HCT116 (cell line): Measurements from ENCODE around the gene SYNGR3. TPM values are rescaled to one million over a fixed set of nuclear protein-coding genes. Genes with fewer than 3 reads are reported as not detected.
A peak's percentile ranks its signal among the peaks of the same experiment; 100 is the strongest.

Source experiments
- ATAC-seq: fragments of 200-7000 bp; cut with Tn5 transposase; 2 replicates; pipeline ENCODE4 v1.9.1; 2020; ENCODE audit warnings: mild to moderate bottlenecking, moderate library complexity
- BruUV-seq: library from RNA; stranded (reverse); fragments of 400-500 nt; replicated peaks from 2 replicates; lab custom pipeline; 2021; lab: Mats Ljungman, UMichigan
- CTCF ChIA-PET: fragments of 300-600 bp; sonication (Branson Sonifier 250); formaldehyde crosslinking; loops from one replicate; lab custom pipeline; 2021; ENCODE audit warnings: antibody characterized with exemption; lab: Charles Lee
- POLR2A ChIA-PET: fragments of 300-600, 350-600 bp; sonication (Branson Sonifier 250); formaldehyde crosslinking; loops from one replicate; lab custom pipeline; 2021; ENCODE audit warnings: antibody characterized with exemption; lab: Charles Lee
- RAD21 ChIA-PET, 2 experiments: fragments of 300-600 bp; sonication (Branson Sonifier 250); formaldehyde crosslinking; loops; one replicate each; lab custom pipeline; 2023; ENCODE audit warnings: low total read pairs in 2 of 2; ENCODE audit not compliant: uncharacterized antibody in 2 of 2, unreplicated experiment in 2 of 2, low non-redundant PET in 1 of 2; lab: Charles Lee
- DNase-seq: peaks from one replicate; pipeline ENCODE4 v3.0.0-alpha.2; 2010; ENCODE audit warnings: low read depth, low spot score
- H2AFZ ChIP-seq: fragments of 200-600 bp; shearing (Covaris generic), sonication (generic); 2 replicates; pipeline ENCODE4 v1.6.1; 2017; ENCODE audit warnings: low read depth, mixed run types, mixed read lengths, antibody characterized with exemption, low read length; ENCODE audit not compliant: poor library complexity, severe bottlenecking
- H3K27ac ChIP-seq: 2 replicates; pipeline ENCODE4 v1.5.1; 2012; ENCODE audit warnings: low read depth, low read length
- H3K27me3 ChIP-seq: fragments of 200-600 bp; sonication (generic); 2 replicates; pipeline ENCODE4 v1.6.1; 2016; ENCODE audit warnings: mixed run types, low read length, mixed read lengths; ENCODE audit not compliant: insufficient read depth
- H3K36me3 ChIP-seq, 2 experiments: fragments of 200-500 bp in 1 of 2; fragments of 200-600 bp in 1 of 2; sonication (Bioruptor generic) in 1 of 2; sonication (generic) in 1 of 2; 2 replicates each; pipeline versions ENCODE4 v1.5.1 to v1.6.1; 2014 to 2016; ENCODE audit warnings: low read length in 2 of 2, inconsistent platforms in 1 of 2, mixed read lengths in 1 of 2, mixed run types in 1 of 2; ENCODE audit not compliant: insufficient read depth in 2 of 2, control insufficient read depth in 1 of 2
- H3K4me1 ChIP-seq, 2 experiments: fragments of 200-600 bp in 1 of 2; sonication (generic) in 1 of 2; 2 replicates each; pipeline versions ENCODE4 v1.5.1 to v1.6.1; 2012 to 2017; ENCODE audit warnings: low read length in 2 of 2, inconsistent platforms in 1 of 2, mild to moderate bottlenecking in 1 of 2, mixed read lengths in 1 of 2, mixed run types in 1 of 2, moderate library complexity in 1 of 2; ENCODE audit not compliant: insufficient read depth in 2 of 2, control insufficient read depth in 1 of 2
- H3K4me2 ChIP-seq: fragments of 200-600 bp; sonication (generic); 2 replicates; pipeline ENCODE4 v1.6.1; 2017; ENCODE audit warnings: mixed run types, low read length, mixed read lengths
- H3K4me3 ChIP-seq, 2 experiments: fragments of 200-600 bp in 1 of 2; sonication (generic) in 1 of 2; replicated peaks in 1 of 2; 2 replicates each; pipeline ENCODE4 v1.5.1; 2011 to 2016; ENCODE audit warnings: low read length in 2 of 2, control low read depth in 1 of 2, low read depth in 1 of 2, mild to moderate bottlenecking in 1 of 2, mixed read lengths in 1 of 2, mixed run types in 1 of 2
- H3K79me2 ChIP-seq: fragments of 200-600 bp; sonication (generic); 2 replicates; pipeline ENCODE4 v1.6.1; 2017; ENCODE audit warnings: mild to moderate bottlenecking, mixed run types, low read length, moderate library complexity, mixed read lengths; ENCODE audit not compliant: insufficient read depth
- H3K9ac ChIP-seq: fragments of 200-600 bp; sonication (generic); 2 replicates; pipeline ENCODE4 v1.6.1; 2016; ENCODE audit warnings: low read length, mixed read lengths
- H3K9me2 ChIP-seq: fragments of 200-600 bp; sonication (generic), shearing (Covaris generic); 2 replicates; pipeline ENCODE4 v1.6.1; 2017; ENCODE audit warnings: mixed run types, mild to moderate bottlenecking, moderate library complexity; ENCODE audit not compliant: insufficient read depth
- H3K9me3 ChIP-seq, 2 experiments: fragments of 200-500 bp in 1 of 2; fragments of 200-600 bp in 1 of 2; sonication (Bioruptor generic) in 1 of 2; sonication (generic) in 1 of 2; 2 replicates each; pipeline ENCODE4 v1.6.1; 2014 to 2017; ENCODE audit warnings: low read length in 2 of 2, mixed read lengths in 2 of 2, inconsistent platforms in 1 of 2, low read depth in 1 of 2, mild to moderate bottlenecking in 1 of 2, mixed run types in 1 of 2, moderate library complexity in 1 of 2; ENCODE audit not compliant: control insufficient read depth in 1 of 2, insufficient read depth in 1 of 2
- H4K20me1 ChIP-seq: fragments of 200-600 bp; sonication (generic), shearing (Covaris generic); 2 replicates; pipeline ENCODE4 v1.6.1; 2017; ENCODE audit warnings: mixed run types, mild to moderate bottlenecking, moderate library complexity; ENCODE audit not compliant: insufficient read depth
- EGR1 ChIP-seq: IDR thresholded peaks from 2 replicates; pipeline ENCODE4 v1.6.1; 2012; ENCODE audit warnings: low read depth
- ELF1 ChIP-seq: IDR thresholded peaks from 2 replicates; pipeline ENCODE4 v1.6.1; 2012; ENCODE audit warnings: low read depth, borderline replicate concordance
- EZH2phosphoT487 ChIP-seq: fragments of 200-600 bp; IDR thresholded peaks from 2 replicates; pipeline ENCODE4 v1.6.1; 2018; ENCODE audit warnings: antibody characterized with exemption, borderline replicate concordance
- FOSL1 ChIP-seq: IDR thresholded peaks from 2 replicates; pipeline ENCODE4 v1.6.1; 2012; ENCODE audit warnings: low read depth
- POLR2A ChIP-seq: IDR thresholded peaks from 2 replicates; pipeline ENCODE4 v1.7.0; 2011; ENCODE audit warnings: borderline replicate concordance; ENCODE audit not compliant: insufficient read depth, insufficient read length; ENCODE audit errors: extremely low read depth
- POLR2AphosphoS5 ChIP-seq: IDR thresholded peaks from 2 replicates; pipeline ENCODE4 v1.6.1; 2011; ENCODE audit warnings: mild to moderate bottlenecking, low read depth, low read length, moderate library complexity
- SP1 ChIP-seq: IDR thresholded peaks from 2 replicates; pipeline ENCODE4 v1.6.1; 2012; ENCODE audit warnings: low read depth
- SRF ChIP-seq: IDR thresholded peaks from 2 replicates; pipeline ENCODE4 v1.6.1; 2012; ENCODE audit warnings: low read depth
- TCF7L2 ChIP-seq: IDR thresholded peaks from 2 replicates; pipeline ENCODE4 v1.7.0; 2011; ENCODE audit warnings: borderline replicate concordance, inconsistent platforms; ENCODE audit not compliant: insufficient read depth, insufficient read length; ENCODE audit errors: extremely low read depth
- YY1 ChIP-seq: IDR thresholded peaks from 2 replicates; pipeline ENCODE4 v1.6.1; 2011; ENCODE audit warnings: low read length, low read depth, moderate library complexity, mild to moderate bottlenecking; ENCODE audit not compliant: insufficient replicate concordance; ENCODE audit errors: extremely low read depth
- intact Hi-C: fragments of 100-400 bp; cut with micrococcal nuclease; formaldehyde crosslinking; loops from 2 replicates; pipeline ENCODE4 v1.10.0; 2022
- total RNA-seq: library from RNA; stranded (reverse); gene quantifications from one replicate; pipeline ENCODE4 v1.2.1, GENCODE V29; 2021; ENCODE audit not compliant: unreplicated experiment
- TF ChIP-seq, protein P1 (sequence below), 3 experiments: fragments of 200-600 bp in 1 of 3; sonication (generic) in 1 of 3; IDR thresholded peaks in 2 of 3; conservative IDR thresholded peaks in 1 of 3; 2 replicates each; pipeline ENCODE4 v1.5.1; 2012 to 2017; ENCODE audit warnings: low read depth in 2 of 3, low read length in 2 of 3, antibody characterized with exemption in 1 of 3, borderline replicate concordance in 1 of 3, control low read depth in 1 of 3, mild to moderate bottlenecking in 1 of 3, mixed read lengths in 1 of 3, mixed run types in 1 of 3, moderate library complexity in 1 of 3; ENCODE audit not compliant: insufficient read depth in 1 of 3

The SYNGR3 gene
- total RNA-seq, 1 experiment from 2014 or later, result 11.5 TPM

DNA sequence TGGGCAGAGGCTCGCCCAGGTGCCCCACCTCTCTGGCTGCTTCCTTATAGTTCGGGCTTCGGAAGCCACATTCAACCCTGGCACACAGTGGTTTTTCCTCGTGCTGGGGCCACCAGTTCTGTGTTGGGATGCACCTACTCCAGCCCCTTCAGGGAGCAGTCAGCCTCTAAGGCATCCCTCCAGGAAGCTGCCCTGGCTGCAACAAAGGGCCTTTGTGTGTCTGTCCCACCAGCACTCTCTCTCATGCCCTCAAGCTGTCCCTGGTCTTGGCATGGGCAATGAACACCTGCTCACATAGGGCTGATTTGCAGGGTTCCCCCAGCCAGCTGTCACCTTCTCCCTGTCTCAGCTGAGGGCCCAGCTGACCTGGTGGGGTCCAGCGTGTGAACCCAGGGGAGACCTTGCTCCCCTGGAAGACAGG lies 7.7 kb upstream of the SYNGR3 start:
- Histone ChIP-seq H3K27me3 (no peaks in the 10 kb centered on the region), H3K9ac (peak overlapping the region; percentile 36), H3K36me3 (peaks cover 6 to 22% of the 10 kb centered on the region in 2 experiments; a peak in 2 of 4 replicates), H3K9me3 (no peaks in the 10 kb centered on the region), H3K4me1 (peaks cover 49 to 76% of the 10 kb centered on the region in 2 experiments), H3K4me2 (peak overlapping the region; percentile 97), H3K27ac (peak overlapping the region; percentile 24; the same call in 1 of the 2 replicates), H3K79me2 (peaks cover 20% of the 10 kb centered on the region), H3K4me3 (no peak overlapping the region), H4K20me1 (no peaks in the 10 kb centered on the region), H3K9me2 (no peaks in the 10 kb centered on the region), H2AFZ (no peak overlapping the region)
- DNase-seq (no peak), ATAC-seq (no peak)
- no TSS peak for BruUV-seq
- POLR2A ChIA-PET, result interaction anchor here (0.6 to 12.5 kb wide), 4 partner anchors 10 to 22 kb away, joined by 3 to 104 read pairs (median 4); partner anchors contain the start of genes RNF151, RPS2 and TBL3
- no peak for TF ChIP-seq EZH2phosphoT487
- TF ChIP-seq FOSL1, result no peak
- TF ChIP-seq TCF7L2, result no peak
- TF ChIP-seq SRF, result no peak
- TF ChIP-seq YY1, result no peak
- TF ChIP-seq POLR2A, result no peak
- no peak for TF ChIP-seq EGR1
- no peak for TF ChIP-seq SP1
- RAD21 ChIA-PET, result no interaction called here
- CTCF ChIA-PET, result interaction anchor here (1.2 kb wide), 1 partner anchor 22 kb away, joined by 3 read pairs; no protein-coding TSS in a partner anchor
- intact Hi-C loops, result no loop called here

DNA sequence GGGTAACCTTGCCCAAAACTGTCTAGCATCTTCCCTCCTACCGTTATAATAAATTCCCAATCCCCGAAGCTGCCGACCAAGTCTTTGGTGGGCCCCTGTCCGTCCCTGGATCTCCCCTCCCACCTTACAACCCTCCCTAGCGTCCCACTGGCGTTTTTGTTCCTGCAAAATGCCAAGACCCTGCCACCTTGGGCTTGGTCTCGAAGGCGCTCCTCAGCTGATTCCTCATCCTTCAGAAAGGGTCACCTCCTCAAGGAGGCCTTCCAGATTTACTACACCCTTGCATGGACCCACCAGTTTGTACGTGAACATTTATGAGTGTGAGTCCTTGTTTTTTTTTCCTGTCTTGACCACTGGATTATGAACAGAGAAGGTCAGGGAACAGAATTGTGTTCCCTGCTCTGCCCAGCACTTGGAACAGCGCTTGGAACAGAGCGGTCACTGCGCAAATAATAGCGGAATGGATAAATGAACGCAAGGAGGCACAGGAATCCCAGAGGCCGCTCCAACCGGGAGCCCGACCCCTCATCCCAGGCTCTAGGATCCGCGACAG lies 6.7 kb upstream of the SYNGR3 start:
- ChIA-PET RAD21 (no interaction called here), POLR2A (interaction anchor here (12.5 kb wide), 1 partner anchor 17 kb away, joined by 104 read pairs; the partner anchor contains the start of genes RNF151 and RPS2), CTCF (interaction anchor here (1.2 kb wide), 1 partner anchor 21 kb away, joined by 3 read pairs; no protein-coding TSS in a partner anchor)
- DNase-seq (no peak), ATAC-seq (no peak)
- H3K79me2 ChIP-seq, result peaks cover 20% of the 10 kb centered on the region
- no TSS peak for BruUV-seq
- intact Hi-C loops, result no loop called here
- H3K4me1 ChIP-seq, result peaks cover 49 to 69% of the 10 kb centered on the region in 2 experiments
- H3K9ac ChIP-seq, result peak overlapping the region; percentile 96
- peaks cover 6 to 17% of the 10 kb centered on the region in 2 experiments; a peak in 2 of 4 replicates for H3K36me3 ChIP-seq
- no peaks in the 10 kb centered on the region for H3K9me3 ChIP-seq
- peak overlapping the region; percentile 45 to 97 for H3K4me3 ChIP-seq
- no peaks in the 10 kb centered on the region for H3K27me3 ChIP-seq
- peak overlapping the region; percentile 95 for H3K4me2 ChIP-seq
- H2AFZ ChIP-seq, result no peak overlapping the region
- TF ChIP-seq, protein P1, sequence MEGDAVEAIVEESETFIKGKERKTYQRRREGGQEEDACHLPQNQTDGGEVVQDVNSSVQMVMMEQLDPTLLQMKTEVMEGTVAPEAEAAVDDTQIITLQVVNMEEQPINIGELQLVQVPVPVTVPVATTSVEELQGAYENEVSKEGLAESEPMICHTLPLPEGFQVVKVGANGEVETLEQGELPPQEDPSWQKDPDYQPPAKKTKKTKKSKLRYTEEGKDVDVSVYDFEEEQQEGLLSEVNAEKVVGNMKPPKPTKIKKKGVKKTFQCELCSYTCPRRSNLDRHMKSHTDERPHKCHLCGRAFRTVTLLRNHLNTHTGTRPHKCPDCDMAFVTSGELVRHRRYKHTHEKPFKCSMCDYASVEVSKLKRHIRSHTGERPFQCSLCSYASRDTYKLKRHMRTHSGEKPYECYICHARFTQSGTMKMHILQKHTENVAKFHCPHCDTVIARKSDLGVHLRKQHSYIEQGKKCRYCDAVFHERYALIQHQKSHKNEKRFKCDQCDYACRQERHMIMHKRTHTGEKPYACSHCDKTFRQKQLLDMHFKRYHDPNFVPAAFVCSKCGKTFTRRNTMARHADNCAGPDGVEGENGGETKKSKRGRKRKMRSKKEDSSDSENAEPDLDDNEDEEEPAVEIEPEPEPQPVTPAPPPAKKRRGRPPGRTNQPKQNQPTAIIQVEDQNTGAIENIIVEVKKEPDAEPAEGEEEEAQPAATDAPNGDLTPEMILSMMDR (IDR thresholded peaks at IDR 0.05 in 2 of 3, conservative IDR thresholded peaks at IDR 0.05 in 1 of 3; ENCODE audit: borderline replicate concordance in 1 of 3, insufficient read depth in 1 of 3, low read depth in 2 of 3, low read length in 2 of 3), result peak in 1 of 3 experiments; percentile 29; a peak in 1 of 6 replicates
- TF ChIP-seq POLR2A (peak; percentile 17), POLR2AphosphoS5 (no peak), ELF1 (no peak)
- no peaks in the 10 kb centered on the region for H3K9me2 ChIP-seq
- peak overlapping the region; percentile 84 for H3K27ac ChIP-seq
- no peaks in the 10 kb centered on the region for H4K20me1 ChIP-seq
